GM21381 (cell line): ENCODE data around the gene CPXM2.

Experiments used
- ATAC-seq: cut with Tn5 transposase; IDR thresholded peaks from one replicate; pipeline ENCODE4 v1.9.1; 2021; ENCODE audit warnings: mild to moderate bottlenecking, moderate library complexity; ENCODE audit not compliant: unreplicated experiment

CPXM2 gene

DNA sequence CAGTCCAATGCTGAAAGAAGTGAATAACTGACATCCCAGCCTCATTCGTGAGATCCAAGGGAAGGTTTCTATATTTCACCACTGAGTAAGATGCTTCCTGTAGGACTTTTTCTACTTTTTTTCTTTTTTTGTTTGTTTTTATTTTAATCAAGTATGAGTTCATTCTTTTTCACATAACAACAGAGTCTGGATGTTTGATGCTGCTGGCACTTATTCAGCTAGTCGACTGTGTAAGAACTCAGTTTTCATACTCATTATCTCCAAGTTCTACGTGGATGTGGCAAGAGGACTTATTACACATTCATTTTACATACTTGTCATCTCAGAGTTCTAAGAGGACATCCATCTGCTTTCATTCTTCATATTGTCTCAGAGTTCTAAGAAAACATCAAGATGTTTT lies 86.9 kb downstream of the CPXM2 start:
- no peak for ATAC-seq

DNA sequence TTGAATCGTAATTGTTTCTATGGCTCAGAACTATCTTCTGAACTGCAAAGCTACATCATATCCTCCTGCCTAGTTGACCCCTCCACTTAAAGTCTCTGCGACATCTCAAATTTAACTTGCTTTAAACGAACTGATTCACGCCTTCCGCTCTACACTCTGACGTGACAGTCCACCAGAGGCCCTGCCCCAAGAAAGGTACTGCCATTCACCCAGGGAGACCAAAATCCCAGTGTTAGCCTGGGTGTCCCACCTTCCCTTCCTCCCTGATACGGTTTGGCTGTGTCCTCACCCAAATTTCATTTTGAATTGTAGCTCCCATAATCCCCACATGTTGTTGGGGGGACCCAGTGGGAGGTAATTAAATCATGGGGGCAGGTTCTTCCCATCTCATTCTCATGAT lies 90.8 kb downstream of the CPXM2 start:
- no peak for ATAC-seq

DNA sequence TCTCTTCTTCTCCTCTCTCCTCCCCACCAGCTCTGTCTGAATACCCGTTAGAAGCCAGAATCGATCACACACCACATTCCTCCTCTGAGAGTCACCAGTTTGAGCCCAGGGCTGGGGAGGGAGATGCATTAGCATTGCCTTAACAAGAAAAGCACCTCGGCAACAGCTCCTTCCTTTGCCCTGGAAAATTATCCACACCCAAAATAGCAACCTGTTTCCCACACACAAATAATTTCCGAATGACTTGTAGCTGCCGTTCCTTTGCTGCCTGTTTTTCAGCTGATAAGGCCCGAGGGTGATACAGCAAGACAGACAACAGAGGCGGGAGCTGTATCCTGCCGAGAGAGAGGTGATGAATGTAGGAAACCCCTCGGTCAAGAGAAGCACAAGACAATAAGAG lies 91.3 kb downstream of the CPXM2 start:
- no peak for ATAC-seq

DNA sequence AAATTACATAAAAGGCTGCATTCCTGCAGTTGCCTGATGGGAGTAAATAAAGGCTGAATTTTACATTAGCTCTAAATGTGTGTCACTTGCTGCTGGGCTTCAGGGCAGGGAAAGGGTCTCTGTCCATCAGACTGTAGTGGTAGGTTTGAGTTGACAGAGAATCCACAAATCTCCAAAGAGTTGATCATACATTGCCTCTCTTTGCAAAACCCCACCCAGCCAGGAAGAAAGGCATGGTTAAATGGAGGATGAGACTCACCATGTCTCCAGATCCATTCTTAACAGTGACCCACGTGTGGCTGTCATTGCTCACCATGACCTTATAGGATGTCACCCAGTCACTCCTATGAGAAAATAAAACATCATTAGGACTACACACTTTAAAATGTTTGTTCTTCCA lies 92.8 kb downstream of the CPXM2 start:
- no peak for ATAC-seq

DNA sequence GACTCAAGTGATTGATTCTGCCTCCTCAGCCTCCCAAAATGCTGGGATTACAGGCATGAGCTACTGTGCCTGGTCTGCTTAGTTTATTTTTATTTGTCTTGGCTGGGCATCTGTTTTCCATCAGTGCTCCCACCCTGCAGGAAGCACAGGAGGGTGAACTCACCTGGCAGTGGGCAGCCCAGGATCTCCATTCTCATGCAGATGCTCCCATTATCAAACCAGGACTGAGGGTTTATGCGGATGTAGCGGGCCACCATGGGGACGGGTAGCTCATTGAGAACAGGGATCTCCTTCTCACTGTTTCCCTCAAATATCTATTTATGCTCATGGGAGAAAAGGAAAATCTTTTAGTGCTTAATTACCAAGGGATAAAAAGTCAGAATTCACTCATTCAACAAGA lies 93.8 kb downstream of the CPXM2 start:
- ATAC-seq, result no peak

DNA sequence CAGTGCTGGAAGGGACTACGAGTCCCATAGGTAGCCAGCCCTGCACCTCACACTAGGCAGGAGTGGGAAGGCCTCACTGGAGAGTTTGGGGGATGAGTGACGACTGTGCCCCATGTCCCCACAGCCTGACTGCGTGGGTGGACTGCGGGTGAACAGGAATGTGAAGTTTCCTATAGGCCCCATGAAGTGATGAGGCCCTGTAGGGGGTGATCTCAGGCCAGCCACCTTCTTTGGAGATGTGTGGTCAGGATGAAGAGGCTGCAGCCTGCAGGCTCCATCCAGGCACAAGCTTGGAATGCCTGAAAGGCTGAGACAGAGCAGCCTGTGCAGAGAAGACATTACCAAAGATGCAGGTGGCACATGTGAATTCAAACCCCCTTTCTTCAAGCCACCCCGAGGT lies 94.9 kb downstream of the CPXM2 start:
- ATAC-seq, result no peak

DNA sequence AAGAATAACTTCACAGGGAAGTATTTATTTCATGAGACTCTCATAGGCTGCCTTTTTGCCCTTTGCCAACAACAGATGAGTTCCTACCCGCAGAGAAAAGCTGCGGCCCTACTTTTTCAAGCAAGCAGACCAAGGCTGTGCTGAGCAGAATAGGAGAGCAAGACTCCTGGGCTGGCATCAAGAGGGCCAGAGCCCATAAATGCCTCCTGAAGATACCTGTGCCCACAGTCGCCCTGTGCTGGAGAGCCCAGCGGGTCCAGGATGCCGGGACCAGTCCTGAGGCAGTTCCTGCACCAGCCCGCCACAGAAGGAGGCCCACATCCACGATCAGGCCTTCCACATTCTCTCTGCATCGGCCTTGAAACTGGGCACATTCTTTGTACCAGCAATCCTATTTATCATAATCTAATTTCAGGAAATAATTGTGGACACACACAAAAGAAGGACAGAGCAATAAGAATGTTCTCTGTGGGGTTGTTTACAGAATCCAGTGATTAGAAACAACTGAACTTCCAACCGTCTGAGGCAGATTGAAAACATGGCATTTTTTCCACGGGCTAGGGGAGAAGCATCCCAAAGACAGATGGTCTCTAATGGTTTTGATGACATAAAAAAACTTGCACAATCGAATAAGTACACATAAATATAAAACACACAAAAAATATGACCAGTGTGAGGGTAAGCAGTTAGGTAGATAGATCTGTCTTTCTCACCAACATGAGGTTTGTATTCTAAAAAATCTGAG lies 95.6 kb downstream of the CPXM2 start:
- ATAC-seq, result no peak

DNA sequence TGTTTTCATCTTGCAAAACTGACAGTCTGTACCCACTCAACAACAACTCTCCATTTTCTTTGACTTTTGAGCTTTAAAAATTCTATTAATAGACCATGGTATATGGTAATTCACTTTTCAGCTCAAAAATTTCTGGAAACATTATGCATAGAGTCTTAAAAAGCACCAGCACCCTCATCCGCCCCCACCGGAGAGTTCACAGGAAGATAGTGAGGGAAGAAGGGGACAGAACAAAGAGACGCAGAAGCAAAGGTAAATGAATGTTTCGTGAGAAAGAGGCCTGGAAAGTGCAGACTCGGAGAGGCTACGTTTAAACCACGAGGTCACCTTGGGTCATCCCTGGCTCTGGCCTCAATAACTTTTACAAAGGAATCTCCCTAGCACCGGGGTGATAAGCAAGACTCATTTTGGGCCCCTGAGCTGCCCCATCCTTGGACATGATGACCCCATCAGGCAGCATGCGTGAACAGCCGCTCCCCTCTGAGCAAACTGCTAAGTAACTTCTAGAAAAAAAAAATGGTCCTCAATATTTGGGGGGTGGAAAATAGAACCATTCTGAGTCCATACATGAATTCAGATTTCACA lies 96.3 kb downstream of the CPXM2 start:
- no peak for ATAC-seq

DNA sequence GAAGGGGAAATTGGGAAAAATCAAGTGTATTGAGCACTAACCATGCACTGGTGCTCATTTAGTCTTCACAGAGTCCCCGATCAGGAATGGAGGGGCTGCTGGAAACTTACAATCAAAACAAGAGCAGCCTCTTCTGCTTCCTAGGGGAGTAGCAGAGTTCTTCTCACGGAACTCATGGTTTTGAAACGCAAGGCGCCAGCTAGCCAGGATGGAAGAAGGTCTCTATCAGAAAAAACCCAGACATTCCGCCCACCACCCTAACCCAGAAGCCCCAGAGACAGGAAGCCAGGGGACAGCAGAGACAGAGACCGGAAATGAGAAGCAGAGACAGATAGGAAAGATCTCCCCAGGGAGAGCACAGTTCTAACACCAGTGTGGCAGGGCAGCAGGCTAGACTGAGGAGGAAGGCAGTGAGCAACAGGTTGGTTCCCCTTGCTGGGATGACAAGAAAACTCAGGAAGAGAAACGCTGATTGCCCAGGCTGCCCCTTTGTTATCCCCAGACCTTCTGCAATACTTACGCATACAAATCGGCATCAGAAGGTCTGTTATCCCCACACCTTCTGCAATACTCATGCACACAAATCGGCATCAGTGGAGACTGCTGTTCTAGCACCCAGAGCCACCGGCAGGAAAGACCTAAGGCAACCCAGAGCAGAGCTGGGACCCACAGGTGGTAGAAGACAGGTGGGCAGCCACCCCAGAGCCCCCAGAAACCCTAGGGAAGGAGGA lies 99.2 kb downstream of the CPXM2 start:
- no peak for ATAC-seq

DNA sequence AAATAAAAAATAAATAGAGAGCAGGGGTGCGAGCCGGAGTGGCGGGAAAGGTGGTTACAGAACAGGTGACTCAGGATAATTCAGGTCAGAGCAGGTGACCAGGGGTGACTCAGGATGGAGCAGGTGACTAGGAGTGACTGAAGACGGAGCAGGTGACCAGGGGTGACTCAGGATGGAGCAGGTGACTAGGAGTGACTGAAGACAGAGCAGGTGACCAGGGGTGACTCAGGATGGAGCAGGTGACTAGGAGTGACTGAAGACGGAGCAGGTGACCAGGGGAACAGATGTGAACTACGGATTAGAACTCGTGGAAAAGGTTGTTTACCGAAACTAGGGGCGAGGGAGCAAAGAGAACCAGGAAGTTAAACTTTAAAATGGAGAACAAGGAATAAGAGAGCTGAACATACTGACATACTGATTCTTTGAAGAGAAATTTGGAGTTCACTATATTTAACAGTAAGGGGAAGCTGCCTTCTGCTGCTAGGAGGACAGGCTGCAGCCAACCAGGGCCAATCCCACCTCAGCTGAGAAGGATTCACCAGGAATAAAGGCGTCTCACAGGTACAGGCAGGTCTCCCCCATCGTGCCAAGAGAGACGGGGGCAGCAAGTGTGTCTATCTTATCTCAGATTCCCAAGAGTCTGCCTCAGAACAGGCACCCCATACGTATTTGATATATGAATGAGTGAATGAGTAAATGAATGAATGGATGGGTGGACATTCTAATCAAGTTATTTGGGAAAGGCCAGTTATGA lies 101.3 kb downstream of the CPXM2 start:
- no peak for ATAC-seq

DNA sequence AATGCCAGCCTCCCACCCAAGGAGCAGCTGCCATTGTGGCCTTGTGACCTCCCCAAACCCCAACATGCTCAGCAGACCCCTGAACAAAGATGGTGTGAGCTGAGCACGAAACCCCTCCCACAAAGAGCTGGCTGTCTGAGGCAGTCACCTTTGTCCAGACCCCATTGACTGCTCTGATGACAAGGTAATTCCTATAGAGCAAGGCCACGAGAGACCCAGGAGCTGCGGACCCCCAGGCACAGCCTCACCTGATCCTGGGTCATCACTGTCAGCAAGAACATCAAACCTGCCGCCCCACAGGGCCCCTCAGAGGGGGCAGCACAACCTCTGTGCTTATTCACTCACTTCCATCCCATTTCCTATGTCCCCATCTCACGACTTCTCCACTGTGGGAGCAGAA lies 102.6 kb downstream of the CPXM2 start:
- ATAC-seq, result no peak

DNA sequence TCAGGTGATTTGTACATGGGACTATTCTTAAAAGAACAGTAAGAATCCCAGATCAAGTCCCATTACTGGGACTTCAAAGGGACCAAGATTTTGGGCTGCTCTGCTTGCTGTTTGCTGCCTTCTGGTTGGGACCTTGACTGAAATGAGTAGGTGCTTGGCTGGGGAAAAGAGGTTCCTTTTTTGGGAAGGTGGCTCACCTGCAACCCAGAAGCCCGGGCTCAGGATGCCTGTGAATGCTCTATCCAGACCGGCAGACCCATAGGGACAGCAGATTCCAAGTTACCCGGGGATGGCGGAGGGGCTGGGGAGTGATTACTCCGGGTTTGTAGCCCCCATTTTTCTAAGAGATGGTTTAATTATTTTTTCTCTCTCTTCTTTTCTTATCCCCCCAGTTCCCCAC lies 104.0 kb downstream of the CPXM2 start:
- ATAC-seq, result no peak

DNA sequence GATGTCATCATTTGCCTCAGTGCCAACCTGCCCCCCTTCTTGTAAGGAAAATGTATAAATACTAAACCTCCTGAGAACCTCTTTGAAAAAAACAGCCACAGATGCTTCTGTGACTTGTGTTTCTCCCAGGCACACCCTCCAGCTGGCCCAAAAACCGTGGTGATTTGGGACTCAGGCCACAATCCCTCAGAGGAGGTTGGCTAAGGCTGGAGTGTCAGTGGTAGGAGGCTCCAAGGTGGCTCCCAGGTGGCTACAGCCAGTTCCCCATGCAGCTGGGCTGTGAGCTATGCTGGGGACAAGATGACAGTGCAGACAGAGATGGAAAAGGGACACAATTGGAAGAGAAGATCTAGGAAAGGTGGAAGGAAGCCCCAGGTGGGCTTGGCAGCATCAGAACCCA lies 104.7 kb downstream of the CPXM2 start:
- ATAC-seq, result no peak

DNA sequence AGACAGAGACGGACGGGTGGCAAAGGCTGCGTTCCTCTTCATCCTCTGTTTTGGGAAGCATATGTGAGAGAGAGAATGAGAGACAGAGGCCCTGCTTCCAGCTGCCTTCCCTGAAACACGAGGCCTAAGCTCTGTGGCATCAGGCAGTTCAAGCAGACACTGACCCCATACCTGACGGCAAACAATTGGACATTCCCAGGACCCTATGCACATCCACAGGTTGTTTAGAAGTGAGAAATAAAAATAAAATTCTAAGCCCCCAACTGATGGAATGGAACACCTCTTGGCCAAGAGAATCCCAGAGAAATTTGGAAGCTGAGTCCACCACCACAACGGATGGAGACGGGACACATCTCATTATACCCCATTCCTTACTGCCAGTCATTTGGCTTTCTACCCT lies 105.3 kb downstream of the CPXM2 start:
- no peak for ATAC-seq

DNA sequence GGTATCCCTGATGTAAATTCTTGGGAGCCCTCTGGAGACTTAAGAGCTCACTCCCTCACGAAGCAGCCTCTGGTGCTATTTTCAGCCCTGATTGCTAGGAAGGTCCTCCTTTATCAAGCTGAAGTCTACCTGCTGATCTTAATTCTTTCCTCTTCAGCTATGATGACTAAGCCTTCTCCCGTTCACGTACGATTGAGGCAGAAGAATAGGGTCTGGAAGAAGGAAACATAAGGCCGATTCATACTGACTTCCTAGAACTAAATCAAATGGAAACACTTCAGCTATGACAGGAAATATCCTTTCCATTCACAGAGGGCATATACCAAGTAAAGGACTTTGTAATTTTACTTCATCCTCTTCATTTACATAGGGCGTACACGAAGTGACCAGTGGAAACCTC lies 107.0 kb downstream of the CPXM2 start:
- no peak for ATAC-seq

DNA sequence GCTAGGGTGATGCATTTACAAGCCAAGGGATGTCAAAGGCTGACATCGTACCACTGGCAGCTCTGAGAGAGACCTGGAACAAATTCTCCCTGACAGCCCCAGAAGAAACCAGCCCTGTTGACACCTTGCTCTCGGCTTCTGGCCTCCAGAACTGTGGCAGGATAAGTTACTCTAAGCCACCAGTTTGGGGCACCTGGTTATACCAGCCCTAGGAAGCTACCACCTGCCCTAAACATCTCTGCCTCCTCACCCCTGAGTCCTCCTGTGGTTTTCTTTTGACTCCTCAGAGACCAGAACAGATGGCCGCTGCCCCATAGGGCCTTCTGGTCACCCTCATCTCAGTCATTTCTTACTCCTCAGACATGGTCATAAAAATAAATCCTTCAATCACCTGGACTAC lies 107.4 kb downstream of the CPXM2 start:
- no peak for ATAC-seq

DNA sequence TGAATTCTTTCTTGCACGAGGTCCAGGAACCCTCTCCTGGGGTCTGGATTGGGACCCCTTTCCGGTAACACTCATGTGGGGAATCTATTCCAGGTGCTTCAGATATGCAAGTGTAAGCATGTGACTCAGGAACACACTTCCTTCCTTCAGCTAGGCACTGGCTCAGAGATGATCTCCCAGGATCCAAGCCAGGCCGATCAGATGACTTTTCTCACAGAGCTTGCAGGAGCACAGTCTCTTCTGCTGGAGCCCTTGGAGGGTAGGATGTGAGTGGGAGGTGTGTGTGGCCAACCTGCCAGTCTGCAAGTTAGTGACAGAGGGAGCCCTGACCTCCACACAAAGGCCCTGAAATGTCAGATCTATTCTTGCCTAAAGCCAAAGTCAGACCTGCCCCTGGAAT lies 108.3 kb downstream of the CPXM2 start:
- ATAC-seq, result no peak

DNA sequence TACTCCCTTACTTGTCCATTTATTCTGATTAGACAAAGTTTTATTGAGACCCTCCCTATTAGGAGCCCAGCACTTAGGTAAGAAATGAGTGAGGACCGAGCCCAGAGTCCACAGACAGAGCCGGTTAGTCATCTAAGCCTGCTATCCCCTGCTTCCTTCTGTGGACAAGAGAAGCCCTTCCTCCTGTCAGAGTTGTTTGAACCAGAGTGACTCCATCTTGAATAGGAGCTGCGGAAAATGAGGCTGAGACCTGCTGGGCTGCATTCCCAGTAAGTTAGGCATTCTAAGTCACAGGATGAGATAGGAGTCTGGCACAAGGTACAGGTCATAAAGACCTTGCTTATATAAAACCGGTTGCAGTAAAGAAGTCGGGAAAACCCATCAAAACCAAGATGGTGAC lies 109.1 kb downstream of the CPXM2 start:
- ATAC-seq, result no peak

DNA sequence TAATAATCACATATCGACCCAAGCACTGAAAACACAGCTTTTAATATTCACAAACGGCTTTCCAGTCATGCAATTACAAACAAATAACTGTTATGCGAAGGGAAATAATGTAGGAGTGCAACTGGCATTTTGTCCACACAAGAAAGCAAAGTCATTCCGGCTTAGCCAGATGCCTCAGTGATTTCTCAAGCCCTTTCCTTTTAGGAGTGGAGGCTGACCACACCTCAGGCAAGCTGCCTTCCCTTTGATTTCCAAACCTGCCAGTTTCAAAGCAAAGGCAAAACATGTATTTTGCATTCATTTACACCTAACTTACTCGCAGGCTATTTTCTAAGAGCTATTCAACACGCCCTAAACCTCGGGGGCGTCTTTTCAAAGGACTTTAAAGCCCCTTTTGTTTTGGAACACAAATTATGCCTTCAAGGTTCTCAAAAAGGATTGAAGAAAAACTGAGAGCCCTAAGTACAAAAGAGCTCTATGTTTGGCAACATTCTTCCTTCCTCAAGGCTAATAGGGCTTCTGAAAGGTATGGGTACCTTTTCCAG lies 109.6 kb downstream of the CPXM2 start:
- no peak for ATAC-seq

DNA sequence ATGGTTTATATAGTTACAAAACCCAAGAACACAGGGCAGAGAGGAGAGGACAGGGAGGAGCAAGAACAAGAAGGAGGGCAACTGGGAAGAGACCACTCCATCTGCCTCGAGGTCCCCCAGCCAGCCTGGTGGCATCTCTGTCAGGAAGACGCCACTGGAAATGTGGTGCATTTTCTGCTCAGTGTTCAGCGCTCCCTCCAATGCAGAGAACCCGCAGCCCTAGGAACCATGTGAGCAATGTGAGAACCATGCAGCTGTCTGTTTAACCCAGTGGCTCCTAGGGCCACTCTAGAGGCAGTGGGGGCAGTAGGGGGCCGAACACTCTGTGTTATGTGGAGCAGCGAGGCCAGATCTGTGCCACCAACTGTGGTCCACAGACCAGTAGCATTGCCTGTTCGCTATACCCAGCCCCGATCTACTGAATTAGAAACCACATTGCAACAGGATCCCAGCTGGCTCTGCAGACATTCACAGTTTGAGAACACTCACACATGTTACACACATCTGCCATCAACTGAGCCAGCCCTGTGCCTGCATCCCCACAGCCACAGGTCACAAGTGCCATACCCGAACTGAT lies 110.2 kb downstream of the CPXM2 start:
- ATAC-seq, result no peak
